Prostate gland (tissue), 2 donors: Measurements from ENCODE around the gene ALDOB.

Source experiments
- POLR2A ChIP-seq: fragments of 450-650 bp; IDR thresholded peaks from one replicate; pipeline ENCODE4 v1.6.1; 2016; ENCODE audit warnings: antibody characterized with exemption, mild to moderate bottlenecking
- TF ChIP-seq, protein P1 (sequence below), 4 experiments: fragments of 200-600 bp in 2 of 4; fragments of 450-650 bp in 2 of 4; sonication (generic) in 2 of 4; IDR thresholded peaks; 1 replicate in 3 of 4; 2 replicates in 1 of 4; pipeline ENCODE4 v1.5.1; 2016 to 2019; ENCODE audit warnings: antibody characterized with exemption in 4 of 4, mild to moderate bottlenecking in 2 of 4, moderate library complexity in 2 of 4

DNA sequence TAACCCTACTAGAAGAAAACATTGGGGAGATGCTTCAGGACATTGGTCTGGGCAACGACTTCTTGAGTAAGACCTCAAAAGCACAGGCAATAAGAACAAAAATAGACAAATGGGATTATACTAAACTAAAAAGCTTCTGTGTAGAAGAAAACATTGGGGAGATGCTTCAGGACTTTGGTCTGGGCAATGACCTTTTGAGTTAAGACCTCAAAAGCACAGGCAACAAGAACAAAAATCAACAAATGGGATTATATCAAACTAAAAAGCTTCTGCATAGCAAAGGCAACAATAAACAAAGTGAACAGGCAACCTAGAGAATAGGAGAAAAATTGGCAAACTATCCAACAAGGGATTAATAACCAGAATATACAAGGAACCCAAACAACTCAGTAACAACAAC, 40.9 kb downstream of the ALDOB start:
- TF ChIP-seq, protein P1, sequence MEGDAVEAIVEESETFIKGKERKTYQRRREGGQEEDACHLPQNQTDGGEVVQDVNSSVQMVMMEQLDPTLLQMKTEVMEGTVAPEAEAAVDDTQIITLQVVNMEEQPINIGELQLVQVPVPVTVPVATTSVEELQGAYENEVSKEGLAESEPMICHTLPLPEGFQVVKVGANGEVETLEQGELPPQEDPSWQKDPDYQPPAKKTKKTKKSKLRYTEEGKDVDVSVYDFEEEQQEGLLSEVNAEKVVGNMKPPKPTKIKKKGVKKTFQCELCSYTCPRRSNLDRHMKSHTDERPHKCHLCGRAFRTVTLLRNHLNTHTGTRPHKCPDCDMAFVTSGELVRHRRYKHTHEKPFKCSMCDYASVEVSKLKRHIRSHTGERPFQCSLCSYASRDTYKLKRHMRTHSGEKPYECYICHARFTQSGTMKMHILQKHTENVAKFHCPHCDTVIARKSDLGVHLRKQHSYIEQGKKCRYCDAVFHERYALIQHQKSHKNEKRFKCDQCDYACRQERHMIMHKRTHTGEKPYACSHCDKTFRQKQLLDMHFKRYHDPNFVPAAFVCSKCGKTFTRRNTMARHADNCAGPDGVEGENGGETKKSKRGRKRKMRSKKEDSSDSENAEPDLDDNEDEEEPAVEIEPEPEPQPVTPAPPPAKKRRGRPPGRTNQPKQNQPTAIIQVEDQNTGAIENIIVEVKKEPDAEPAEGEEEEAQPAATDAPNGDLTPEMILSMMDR (IDR thresholded peaks at IDR 0.05): no peak
- TF ChIP-seq POLR2A: no peak
